Measurements from ENCODE around the gene ACTR1A.

- TF ChIP-seq CTCF (IDR thresholded peaks at IDR 0.05) (no peak), POLR2A (IDR thresholded peaks at IDR 0.05) (no peak), POLR2AphosphoS5 (IDR thresholded peaks at IDR 0.05) (no peak)
Observed at GRCh38 chr10:102527546-102527945, 25.0 kb upstream of the ACTR1A start.
